Tibial nerve (tissue), 3 donors: ENCODE data around the gene VEZF1.

Experiments used
- CTCF ChIP-seq, 5 experiments: fragments of 200-600 bp in 3 of 5; fragments of 450-650 bp in 2 of 5; sonication (generic) in 3 of 5; IDR thresholded peaks; one replicate each; pipeline ENCODE4 v1.5.1; 2016 to 2019; ENCODE audit warnings: antibody characterized with exemption in 5 of 5, mild to moderate bottlenecking in 3 of 5, moderate library complexity in 2 of 5
- POLR2A ChIP-seq, 2 donors: fragments of 450-650 bp; IDR thresholded peaks; one replicate each; pipeline ENCODE4 v1.6.1; 2017; ENCODE audit warnings: antibody characterized with exemption in 2 of 2, mild to moderate bottlenecking in 2 of 2, moderate library complexity in 2 of 2

GRCh38 chr17:57925361-57925990, 62.6 kb downstream of the VEZF1 start:
- no peak for TF ChIP-seq CTCF (IDR thresholded peaks at IDR 0.05)
- TF ChIP-seq POLR2A (IDR thresholded peaks at IDR 0.05), result no peak
